GM13977 (cell line): ENCODE results near the gene CDC25B.

Experiments
- DNase-seq: peaks from one replicate; pipeline ENCODE4 v3.0.0; 2012; ENCODE audit warnings: low spot score
- CTCF ChIP-seq: IDR thresholded peaks from 2 replicates; pipeline ENCODE4 v1.5.1; 2012; ENCODE audit warnings: mild to moderate bottlenecking, control low read depth; ENCODE audit not compliant: insufficient read depth; ENCODE audit errors: extremely low read depth, missing control alignments
- in situ Hi-C: fragments of 300-500 bp; cut with MboI; formaldehyde crosslinking; loops from one replicate; pipeline ENCODE4 v1.12.0; 2022; ENCODE audit warnings: low sequenced_read_pairs, low pct_unique_long_range_greater_than_20kb, mixed read lengths, inconsistent platforms; ENCODE audit not compliant: unreplicated experiment

CDC25B gene

GRCh38 chr20:3755814-3756480 lies 40.2 kb upstream of the CDC25B start:
- TF ChIP-seq CTCF: no peak
- in situ Hi-C loops: no loop called here
- DNase-seq: no peak

GRCh38 chr20:3757268-3757667 lies 38.8 kb upstream of the CDC25B start:
- no peak for DNase-seq
- in situ Hi-C loops: no loop called here
- TF ChIP-seq CTCF: no peak

- TF ChIP-seq CTCF: no peak
- in situ Hi-C loops: no loop called here
- no peak for DNase-seq
Observed at GRCh38 chr20:3758566-3758965, 37.5 kb upstream of the CDC25B start.

- TF ChIP-seq CTCF: no peak
Observed at GRCh38 chr20:3759316-3759823, 36.7 kb upstream of the CDC25B start.

GRCh38 chr20:3759884-3760283 lies 36.2 kb upstream of the CDC25B start:
- DNase-seq: no peak
- TF ChIP-seq CTCF: no peak
- in situ Hi-C loops: no loop called here

More at GRCh38 chr20:3759316-3759823, 36.7 kb upstream of the CDC25B start:
- DNase-seq: no peak
- in situ Hi-C loops: no loop called here

- in situ Hi-C loops: no loop called here
- TF ChIP-seq CTCF: no peak
- no peak for DNase-seq
Observed at GRCh38 chr20:3760655-3761348, 35.3 kb upstream of the CDC25B start.
